IPS-18a (cell line): ENCODE results near the gene GON4L.

Experiments
- H3K27ac ChIP-seq: one replicate; pipeline ENCODE4 v1.5.1; 2013; ENCODE audit warnings: low read length
- H3K27me3 ChIP-seq: one replicate; pipeline ENCODE4 v1.6.1; 2013; ENCODE audit warnings: mild to moderate bottlenecking, low read length; ENCODE audit not compliant: control insufficient read depth, insufficient read depth
- H3K36me3 ChIP-seq: one replicate; pipeline ENCODE4 v1.6.1; 2013; ENCODE audit warnings: low read depth, low read length; ENCODE audit not compliant: control insufficient read depth
- H3K4me1 ChIP-seq: one replicate; pipeline ENCODE4 v1.6.1; 2013; ENCODE audit warnings: low read depth, low read length; ENCODE audit not compliant: control insufficient read depth
- H3K4me3 ChIP-seq: one replicate; pipeline ENCODE4 v1.5.1; 2013; ENCODE audit warnings: low read length
- H3K9ac ChIP-seq: one replicate; pipeline ENCODE4 v1.6.1; 2013; ENCODE audit warnings: mild to moderate bottlenecking, low read length, moderate library complexity
- H3K9me3 ChIP-seq: one replicate; pipeline ENCODE4 v1.6.1; 2013; ENCODE audit warnings: low read depth, low read length; ENCODE audit not compliant: control insufficient read depth

The GON4L gene

GRCh38 chr1:155867766-155868165 lies 10.8 kb upstream of the GON4L start:
- Histone ChIP-seq H3K9ac (no peak overlapping the region), H3K36me3 (no peaks in the 10 kb centered on the region), H3K27ac (no peak overlapping the region), H3K27me3 (no peaks in the 10 kb centered on the region), H3K4me1 (no peaks in the 10 kb centered on the region), H3K4me3 (no peak overlapping the region), H3K9me3 (no peaks in the 10 kb centered on the region)

GRCh38 chr1:155864393-155864792 lies 7.4 kb upstream of the GON4L start:
- Histone ChIP-seq H3K27me3 (peaks cover 7% of the 10 kb centered on the region), H3K36me3 (no peaks in the 10 kb centered on the region), H3K9ac (no peak overlapping the region), H3K27ac (no peak overlapping the region), H3K4me3 (no peak overlapping the region), H3K9me3 (no peaks in the 10 kb centered on the region), H3K4me1 (no peaks in the 10 kb centered on the region)

DNA sequence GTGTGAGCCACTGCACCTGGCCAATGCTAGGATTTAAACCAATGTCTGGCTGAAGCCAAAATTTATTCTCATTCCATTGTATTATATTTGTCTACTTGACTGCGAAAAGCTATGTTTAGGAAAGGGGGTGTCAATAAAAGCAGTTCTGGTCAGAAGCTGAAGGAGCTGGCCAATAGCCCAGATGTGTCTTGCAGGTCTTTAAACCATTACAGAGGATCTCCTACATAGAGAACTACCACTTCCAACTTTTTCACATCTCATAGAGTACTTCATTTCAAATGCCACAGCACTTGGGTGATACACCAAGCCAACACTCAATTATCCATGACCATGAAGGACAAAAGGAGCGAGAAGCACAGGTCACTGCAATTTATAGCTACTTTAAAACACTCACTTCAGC lies 4.9 kb upstream of the GON4L start:
- H3K4me3 ChIP-seq, result no peak overlapping the region
- no peaks in the 10 kb centered on the region for H3K4me1 ChIP-seq
- H3K9me3 ChIP-seq, result no peaks in the 10 kb centered on the region

DNA sequence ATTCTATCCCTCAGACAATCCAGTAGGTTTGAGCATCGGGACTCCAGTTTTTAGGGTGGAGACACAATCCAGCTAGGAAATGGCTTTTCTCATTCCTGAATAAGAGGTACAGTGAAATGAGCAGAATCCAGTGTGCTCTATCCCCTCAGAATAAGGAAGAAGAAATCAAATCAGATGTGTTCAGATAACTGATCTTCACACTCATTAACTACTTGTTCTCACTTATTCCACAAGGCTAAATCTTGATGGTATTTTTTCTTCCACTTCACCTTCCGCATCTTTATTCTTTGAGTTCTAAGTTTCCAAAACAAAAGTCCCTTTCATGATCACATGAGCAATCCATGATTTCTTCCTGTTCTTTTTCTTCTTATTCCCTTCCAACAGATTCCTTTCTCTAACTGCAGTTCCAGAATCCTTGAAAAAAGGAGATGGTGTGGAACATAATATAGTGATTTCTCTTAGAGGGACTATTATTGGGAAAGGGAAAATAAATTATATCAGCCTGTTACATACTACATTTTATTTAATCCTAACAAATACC lies 4.0 kb upstream of the GON4L start:
- Histone ChIP-seq H3K9ac (no peak overlapping the region), H3K9me3 (no peaks in the 10 kb centered on the region), H3K4me1 (no peaks in the 10 kb centered on the region), H3K4me3 (no peak overlapping the region), H3K27ac (no peak overlapping the region), H3K27me3 (peaks cover 7% of the 10 kb centered on the region), H3K36me3 (no peaks in the 10 kb centered on the region)

More for the DNA sequence above, 4.9 kb upstream of the GON4L start:
- peaks cover 7% of the 10 kb centered on the region for H3K27me3 ChIP-seq
- H3K27ac ChIP-seq, result no peak overlapping the region
- no peaks in the 10 kb centered on the region for H3K36me3 ChIP-seq
- H3K9ac ChIP-seq, result no peak overlapping the region

- Histone ChIP-seq H3K9ac (no peak overlapping the region), H3K4me3 (no peak overlapping the region)
Measured at GRCh38 chr1:155859881-155860871, 3.2 kb upstream of the GON4L start.

GRCh38 chr1:155859234-155859829 lies 2.3 kb upstream of the GON4L start, which contains the start of gene SYT11:
Gene SYT11, plus strand, starts transcription at chr1:155859567. Its CDS starts 195 bp downstream, at chr1:155859762.
- H3K4me1 ChIP-seq, result no peaks in the 10 kb centered on the region
- peak within 1 kb of the TSS; percentile 48 for H3K4me3 ChIP-seq
- H3K9me3 ChIP-seq, result no peaks in the 10 kb centered on the region
- peaks cover 7% of the 10 kb centered on the region for H3K27me3 ChIP-seq
- H3K9ac ChIP-seq, result no peak within 1 kb of the TSS
- H3K36me3 ChIP-seq, result peaks cover 4% of the 10 kb centered on the region
- H3K27ac ChIP-seq, result no peak within 1 kb of the TSS

More at GRCh38 chr1:155859881-155860871, 3.2 kb upstream of the GON4L start:
- H3K36me3 ChIP-seq, result no peaks in the 10 kb centered on the region
- H3K27ac ChIP-seq, result no peak overlapping the region
- no peaks in the 10 kb centered on the region for H3K4me1 ChIP-seq
- no peaks in the 10 kb centered on the region for H3K9me3 ChIP-seq
- H3K27me3 ChIP-seq, result peaks cover 7% of the 10 kb centered on the region

GRCh38 chr1:155858800-155859233 lies 1.8 kb upstream of the GON4L start:
- peaks cover 7% of the 10 kb centered on the region for H3K27me3 ChIP-seq
- H3K4me1 ChIP-seq, result no peaks in the 10 kb centered on the region
- H3K9ac ChIP-seq, result no peak overlapping the region
- peak overlapping the region; percentile 48 for H3K4me3 ChIP-seq
- H3K36me3 ChIP-seq, result peaks cover 7% of the 10 kb centered on the region
- H3K9me3 ChIP-seq, result no peaks in the 10 kb centered on the region
- H3K27ac ChIP-seq, result no peak overlapping the region

DNA sequence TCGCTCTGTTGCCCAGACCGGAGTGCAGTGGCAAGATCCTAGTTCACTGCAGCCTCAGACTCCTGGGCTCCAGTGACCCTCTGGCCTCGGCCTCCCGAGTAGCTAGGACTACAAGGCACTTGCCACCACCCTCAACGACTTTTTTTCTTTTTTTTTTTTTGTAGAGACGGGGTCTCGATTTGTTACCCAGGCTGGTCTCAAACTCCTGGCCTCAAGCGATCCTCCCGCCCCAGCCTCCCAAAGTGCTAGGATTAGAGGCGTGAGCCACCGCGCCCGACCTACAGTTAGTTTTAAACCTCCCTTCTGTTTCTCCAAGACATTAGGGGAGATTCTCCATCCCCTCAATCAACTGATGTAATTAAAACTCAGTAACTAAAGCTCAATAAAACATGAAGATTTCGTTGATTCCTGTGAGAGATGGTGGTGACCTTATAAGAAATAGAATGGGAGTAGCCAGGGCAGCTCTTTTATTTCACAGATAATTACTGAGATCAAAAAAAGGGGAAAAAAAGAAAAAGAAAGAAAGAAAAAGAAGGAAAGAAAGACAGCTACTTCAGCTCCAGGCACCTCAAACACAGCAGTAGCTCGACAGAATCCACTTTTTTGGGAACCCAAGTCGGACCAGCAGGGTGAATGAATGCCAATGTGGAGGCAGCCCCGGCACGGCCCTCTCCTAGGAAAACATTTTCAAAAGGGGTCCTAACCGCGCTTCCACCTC lies 598 bp downstream of the GON4L start:
- Histone ChIP-seq H3K9ac (peak overlapping the region; percentile 87), H3K27ac (peak overlapping the region; percentile 48), H3K4me3 (peak overlapping the region; percentile 95), H3K36me3 (peaks cover 22% of the 10 kb centered on the region), H3K27me3 (no peaks in the 10 kb centered on the region), H3K9me3 (no peaks in the 10 kb centered on the region), H3K4me1 (no peaks in the 10 kb centered on the region)

GRCh38 chr1:155850345-155850744 lies 6.7 kb downstream of the GON4L start:
- Histone ChIP-seq H3K4me1 (no peaks in the 10 kb centered on the region), H3K36me3 (peaks cover 41% of the 10 kb centered on the region), H3K27me3 (no peaks in the 10 kb centered on the region), H3K27ac (no peak overlapping the region), H3K9ac (no peak overlapping the region), H3K9me3 (no peaks in the 10 kb centered on the region), H3K4me3 (no peak overlapping the region)

DNA sequence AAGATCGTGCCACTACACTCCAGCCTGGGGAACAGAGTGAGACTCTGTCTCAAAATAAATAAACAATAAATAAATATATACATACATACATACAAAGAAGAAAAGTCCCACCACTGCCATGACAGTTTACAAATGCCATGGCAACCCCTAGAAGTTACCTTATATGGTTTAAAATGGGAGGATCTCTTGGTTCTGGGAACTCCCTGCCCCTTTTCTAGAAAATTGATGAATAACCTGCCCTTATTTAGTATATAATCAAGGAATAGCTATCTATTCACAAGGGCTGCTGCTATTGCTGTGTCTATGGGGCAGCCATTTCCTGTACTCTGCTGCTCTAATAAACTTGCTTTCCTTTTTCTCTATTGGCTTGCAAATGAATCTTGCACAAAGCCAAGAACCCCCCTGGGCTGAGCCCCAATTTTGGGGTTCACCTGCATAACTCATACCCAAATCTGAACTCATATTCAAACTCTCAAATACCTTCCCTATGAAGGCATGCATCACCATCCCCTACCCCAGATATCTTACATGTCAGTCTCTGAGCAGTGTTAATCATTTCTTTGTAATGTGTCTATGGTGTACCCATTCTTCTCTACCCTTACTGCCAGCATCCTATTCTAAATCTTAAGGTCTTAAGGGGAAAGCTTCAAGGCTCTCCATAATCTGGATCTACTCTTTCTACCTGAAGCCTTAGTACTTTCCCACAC lies 9.0 kb downstream of the GON4L start:
- no peaks in the 10 kb centered on the region for H3K9me3 ChIP-seq
- H3K4me3 ChIP-seq, result no peak overlapping the region
- H3K9ac ChIP-seq, result no peak overlapping the region
- no peaks in the 10 kb centered on the region for H3K4me1 ChIP-seq
- no peak overlapping the region for H3K27ac ChIP-seq
- H3K27me3 ChIP-seq, result no peaks in the 10 kb centered on the region
- peaks cover 32% of the 10 kb centered on the region for H3K36me3 ChIP-seq
